HG02973 (cell line): Measurements from ENCODE around the gene SLC16A5.

Experiments used
- ATAC-seq: cut with Tn5 transposase; IDR thresholded peaks from one replicate; pipeline ENCODE4 v1.9.1; 2021; ENCODE audit warnings: moderate library complexity; ENCODE audit not compliant: unreplicated experiment

The SLC16A5 gene

GRCh38 chr17:75155191-75155601 is 67.4 kb downstream of the SLC16A5 start:
- ATAC-seq, result no peak
